ENCODE measurements around the gene COL8A2.

The COL8A2 gene

DNA sequence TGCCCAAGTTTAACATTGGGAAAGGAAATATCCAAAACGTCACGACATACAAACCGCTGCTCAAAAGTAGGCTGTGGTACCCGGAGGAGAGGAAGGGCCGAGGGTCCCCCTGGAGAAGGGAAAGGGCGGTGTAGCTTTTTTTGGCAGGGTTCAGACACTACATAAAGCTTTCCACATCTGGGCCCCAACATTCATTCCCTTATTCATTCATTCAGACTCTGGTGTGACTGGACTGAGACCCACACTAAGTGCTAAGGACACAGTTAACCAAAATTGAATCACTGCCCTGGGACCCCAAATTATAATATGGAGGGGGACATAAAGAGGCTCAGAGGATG, 10.3 kb upstream of the COL8A2 start:
- DNase-seq, result no peak

DNA sequence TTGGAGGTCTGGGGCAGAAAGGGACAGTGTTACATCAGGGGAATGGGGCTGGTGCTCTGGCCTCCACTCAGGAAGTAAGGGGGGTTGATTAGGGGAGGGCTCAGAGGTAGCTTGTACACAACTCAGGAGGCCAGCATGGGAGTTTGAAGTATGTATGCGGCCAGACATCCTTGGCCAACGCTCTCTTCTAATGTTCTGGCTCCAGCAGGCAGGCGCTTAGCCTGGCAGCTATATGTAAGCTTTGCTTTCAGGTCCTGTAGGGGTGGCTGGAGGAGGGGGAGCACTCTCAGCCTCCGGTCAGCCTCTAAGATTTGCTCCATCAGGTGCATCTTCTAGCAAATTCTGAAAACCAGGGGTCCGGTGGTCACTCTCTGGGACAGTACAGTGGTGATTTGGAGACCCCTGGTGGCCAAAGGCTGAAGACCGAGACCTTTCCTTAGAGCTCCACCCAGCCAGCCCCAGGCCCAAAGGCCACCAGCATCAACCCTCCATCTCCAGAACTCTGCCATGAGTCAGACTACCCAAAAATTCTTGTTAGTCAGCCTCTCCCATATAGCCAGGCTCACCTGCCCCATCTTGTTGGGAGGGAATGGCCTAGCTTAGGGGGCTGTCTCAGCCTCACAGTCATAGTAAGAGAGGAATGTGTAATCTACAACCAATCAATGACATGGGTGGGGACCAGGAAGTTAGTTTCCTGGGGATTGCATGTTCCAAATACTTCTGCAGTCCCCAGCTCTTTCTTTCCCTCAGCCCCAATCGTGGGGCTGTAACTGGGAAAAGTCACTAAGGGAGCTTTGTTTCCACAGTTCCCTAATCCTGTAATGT, 9.7 kb upstream of the COL8A2 start:
- DNase-seq, result peak; percentile 75

DNA sequence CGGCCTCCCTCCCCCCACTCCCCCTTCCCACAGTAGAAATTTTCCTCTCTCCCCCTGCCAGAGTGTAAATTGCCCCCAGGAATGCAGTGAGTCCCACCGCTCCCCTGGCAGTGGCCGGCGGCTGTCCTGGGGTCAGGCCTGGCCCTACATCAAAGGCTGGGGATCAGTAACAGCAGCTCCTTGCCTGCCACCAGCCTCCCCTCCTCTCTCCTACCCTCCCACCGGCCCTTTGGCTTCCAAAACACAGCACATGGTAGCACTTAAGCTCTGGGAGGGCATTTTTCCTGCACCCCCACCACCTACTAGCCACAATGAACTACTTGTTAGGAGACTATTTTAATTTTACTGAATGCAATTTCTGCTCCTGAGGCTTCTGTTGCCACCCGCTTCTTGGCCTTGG, 9.0 kb upstream of the COL8A2 start:
- no peak for DNase-seq

DNA sequence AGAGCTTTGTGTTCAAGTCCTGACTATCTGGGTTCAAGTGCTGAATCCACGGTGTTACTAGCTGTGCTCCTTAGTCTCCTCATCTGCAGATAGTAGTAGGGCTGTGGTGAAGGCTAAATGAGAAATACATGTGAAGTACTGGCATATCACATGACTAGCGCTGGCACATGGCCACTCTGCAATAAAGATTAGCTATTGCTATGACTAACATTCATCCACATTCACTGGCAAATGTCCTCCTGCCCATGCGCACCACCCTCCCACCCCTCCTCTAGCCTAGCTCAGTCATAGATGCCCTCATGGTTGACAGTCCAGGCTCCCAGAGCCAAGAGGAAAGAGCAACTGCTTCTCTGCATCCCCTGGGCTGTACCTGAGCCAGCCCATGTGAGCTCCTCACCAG, 8.5 kb upstream of the COL8A2 start:
- DNase-seq, result peak; percentile 97

DNA sequence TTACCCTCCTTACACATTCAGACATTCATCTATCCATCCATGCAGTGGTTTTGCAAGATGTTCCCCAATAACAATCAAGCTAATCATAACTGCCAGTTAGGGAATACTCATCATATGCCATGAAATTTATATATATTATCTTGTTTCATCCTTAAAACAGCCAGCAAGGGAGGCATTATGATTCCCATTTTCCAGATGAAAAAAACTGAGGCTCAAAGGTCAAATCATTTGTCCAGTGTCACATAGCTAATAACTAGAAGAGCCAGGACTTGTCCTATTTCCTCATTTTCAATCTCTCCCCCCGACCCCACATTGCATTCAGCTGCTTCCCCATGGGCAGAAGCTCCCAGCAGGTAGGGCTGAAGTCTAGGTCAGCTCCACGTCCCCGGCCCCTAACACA, 7.0 kb upstream of the COL8A2 start:
- DNase-seq, result no peak

DNA sequence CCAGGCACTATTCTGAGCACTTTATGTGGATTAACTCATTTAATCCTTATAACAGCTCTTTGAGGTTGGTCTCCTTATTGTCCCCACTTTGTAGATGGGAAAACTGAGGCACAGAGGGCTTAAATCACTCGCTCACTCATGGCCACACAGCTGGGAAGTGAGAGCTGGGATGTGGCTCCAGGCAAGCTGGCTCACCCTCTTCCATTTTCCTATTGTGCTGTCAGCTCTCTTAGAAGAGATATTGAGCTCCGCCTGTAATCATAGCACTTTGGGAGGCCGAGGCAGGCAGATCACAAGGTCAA, 3.8 kb upstream of the COL8A2 start:
- no peak for DNase-seq

DNA sequence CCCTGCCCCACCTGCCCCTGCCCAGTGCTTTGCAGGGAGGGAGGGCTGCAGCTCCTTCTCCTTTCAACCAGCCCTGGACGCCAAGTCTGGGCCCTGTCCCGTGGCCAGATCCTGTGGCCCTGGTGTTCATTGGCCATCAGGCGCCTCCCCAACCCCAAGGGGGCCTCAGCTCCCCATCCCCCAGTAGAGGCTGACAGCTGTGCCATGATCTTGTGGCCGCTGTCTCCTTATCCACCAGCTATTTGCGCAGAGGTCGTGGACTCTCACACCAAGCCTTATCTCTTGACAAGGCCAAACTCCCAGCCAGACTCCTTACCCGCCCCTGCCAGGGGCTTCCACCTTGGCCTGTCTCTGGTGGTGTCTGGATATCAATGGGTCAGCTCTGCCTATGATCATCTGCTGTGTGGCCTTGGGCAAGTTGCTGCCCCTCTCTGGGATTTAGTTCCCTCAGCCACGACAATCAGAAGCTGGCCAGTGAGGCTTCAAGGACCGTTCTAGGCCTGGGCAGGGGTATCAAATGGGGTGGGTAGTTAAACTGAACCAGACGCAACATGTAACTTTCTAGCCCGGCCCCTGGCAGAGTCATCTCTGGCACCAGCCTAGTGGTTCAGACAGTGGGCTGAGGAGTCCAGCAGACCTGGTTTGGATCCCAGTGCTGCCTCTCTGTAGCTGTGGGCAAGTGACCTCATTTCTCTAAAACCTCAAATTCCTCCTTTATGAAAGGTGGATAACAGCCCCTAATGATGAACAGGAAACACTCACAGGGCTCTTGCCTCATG, 3.3 kb upstream of the COL8A2 start:
- DNase-seq, result peak; percentile 70

DNA sequence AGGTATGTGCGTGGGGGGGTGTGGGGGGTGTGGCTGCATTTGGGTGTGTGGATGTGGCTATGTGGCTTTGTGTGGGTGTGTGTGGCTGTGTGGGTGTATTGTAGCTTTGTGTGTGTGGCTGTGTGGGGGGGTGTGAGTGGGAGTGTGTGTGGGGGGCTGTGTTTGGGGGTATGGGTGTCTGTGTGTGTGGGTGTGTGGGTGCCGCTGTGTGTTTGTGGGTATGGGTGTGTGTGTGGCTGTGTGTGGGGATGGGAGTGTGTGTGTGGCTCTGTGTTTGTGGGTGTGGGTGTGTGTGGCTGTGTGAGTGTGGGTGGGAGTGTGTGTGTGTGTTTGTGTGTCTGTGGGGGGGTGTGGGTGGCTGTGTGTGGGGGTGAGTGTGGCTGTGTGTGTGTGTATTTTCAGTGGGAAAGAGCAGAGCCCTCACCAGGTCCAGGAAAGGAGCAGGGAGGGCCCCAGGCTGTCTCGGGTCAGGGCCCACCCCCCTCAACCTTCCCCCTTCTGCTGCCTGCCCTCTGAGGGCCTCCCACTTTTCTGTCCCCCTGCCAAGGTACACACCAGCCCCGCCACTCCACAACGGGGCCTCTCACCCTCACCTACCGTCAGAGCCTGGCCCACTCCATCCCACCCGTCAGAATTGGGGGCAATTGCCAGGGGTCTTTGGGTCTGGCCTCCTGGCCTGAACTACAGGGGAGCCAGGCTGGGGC, 1.9 kb upstream of the COL8A2 start:
- DNase-seq, result no peak

DNA sequence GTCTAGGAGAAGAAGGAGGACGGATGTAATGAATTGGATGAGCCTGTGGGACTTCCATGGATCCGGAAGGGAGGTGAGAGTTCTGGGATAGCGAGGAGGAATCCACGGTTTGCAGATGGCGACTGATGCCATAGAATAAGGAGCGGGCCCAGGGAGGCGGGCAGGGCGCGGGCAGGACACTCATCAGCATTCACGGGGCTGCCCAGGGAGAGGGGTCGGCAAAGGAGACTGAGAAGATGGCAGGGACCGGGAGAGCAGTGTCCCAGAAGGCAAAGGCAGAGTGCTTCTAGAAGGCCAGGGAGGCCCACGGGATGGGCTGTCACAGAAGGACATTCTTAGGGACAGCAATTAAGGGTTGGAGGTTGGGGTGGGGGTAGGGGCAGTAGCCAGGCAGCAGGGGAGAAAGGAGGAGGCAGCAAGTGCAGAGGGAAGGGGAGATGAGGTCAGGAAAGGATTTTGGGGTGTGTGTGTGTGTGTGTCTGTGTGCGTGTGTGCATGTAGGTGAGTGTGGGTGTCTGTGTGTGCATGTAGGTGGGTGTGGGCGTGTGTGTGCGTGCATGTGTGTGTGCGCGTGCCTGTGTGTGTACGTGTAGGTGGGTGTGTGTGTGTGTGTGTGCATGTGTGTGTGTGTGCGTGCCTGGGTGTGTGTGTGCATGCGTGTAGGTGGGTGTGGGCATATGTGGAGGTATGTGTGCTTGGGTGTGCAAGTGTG, 1.1 kb upstream of the COL8A2 start:
- no peak for DNase-seq

DNA sequence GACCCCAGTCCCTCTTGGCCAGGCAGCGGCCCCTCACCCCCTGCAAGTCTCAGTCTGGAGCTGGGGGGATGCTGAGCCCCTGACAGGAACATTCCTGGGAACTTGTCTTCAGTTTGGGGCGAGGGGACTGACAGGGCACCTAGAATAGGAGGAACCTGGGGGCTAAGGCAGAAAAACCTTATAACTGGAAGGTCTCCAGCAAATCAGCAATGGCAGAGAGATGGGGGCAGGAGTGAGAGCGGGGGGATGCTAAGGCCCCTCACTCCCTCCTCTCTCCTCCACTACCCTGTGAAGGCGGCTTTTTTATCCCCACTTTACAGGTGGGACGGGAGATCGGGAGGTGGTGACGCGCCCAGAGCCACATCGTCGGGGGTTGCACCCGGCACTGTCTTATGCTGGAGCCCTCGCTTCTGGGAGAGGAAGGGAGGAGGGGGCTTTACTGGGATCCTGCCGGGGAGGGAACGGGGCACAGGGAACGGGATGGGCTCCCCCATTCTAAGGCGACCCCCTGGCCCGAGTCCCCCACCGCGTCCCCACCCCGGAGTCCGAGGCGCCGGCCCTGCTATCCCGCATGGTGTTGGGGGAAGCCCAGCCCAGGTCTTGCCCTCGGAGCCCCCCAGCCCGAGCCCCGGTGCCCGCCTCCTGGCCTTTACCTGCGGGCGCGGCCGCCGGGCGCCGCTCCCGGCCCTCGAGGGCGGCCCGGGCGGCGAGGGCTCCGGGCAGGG, 456 bp downstream of the COL8A2 start:
- DNase-seq, result no peak

DNA sequence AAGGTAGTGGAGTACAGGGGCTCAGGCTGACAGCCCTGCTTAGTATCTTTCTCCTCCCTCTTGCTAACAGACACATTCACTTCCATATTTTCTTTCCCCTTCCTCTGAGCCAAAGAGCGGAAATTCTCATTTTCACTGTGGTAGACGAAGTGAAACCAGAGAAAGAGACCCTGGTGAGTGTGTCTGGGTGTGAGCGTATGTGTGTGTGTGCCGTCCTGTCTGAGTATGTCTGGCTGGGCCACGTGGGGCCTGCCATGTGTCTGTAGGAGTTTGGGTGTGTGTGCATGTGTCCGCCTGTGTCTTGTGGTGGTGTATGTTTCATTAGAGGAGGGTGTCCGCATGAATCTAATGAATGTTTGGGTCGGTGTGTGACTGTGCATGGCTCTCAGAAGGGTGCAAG, 1.7 kb downstream of the COL8A2 start:
- DNase-seq, result no peak

DNA sequence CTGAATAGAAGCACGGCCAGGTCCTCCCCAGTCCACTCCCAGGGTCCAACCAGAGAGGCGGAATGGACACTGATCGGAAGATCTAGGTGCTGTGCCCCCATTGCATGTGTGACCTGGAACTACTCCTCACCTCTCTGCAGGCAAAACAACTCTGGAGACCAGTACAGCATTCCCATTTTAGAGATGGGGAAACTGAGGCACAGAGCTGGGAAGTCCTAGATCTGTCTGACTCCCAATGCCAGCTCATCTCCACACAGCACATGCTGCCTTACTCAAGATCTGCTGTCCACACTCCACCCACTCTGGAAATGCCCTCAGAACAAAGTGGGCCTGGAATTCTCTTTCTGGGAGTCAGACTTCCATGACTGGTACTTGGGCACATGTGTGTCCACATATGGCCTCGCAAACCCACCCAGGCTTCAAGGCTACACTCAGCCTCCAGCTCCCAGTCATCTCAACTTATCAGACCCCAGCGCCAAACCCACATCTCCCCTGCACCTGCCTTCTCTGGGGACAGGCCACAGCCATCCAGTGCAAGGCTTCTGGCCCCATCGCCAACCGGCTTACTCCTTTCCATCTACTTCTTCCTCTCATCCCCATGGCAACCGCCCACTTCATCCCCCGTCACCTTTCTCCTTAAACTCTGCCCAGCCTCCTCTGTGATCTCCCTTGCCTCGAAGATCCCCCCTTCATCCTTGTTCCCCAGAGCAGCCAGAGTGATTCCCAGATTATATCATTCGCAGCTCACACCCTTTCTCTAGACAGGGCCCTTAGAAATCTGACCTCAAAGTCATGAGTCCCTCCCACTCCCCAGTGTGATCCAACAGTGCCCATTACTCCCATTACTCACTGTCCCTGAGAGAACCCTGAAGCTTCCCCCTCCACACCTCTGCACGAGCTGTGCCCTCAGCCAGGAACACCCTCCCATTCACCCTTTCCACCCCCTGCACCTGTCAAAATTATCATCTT, 2.7 kb downstream of the COL8A2 start:
- DNase-seq, result no peak

DNA sequence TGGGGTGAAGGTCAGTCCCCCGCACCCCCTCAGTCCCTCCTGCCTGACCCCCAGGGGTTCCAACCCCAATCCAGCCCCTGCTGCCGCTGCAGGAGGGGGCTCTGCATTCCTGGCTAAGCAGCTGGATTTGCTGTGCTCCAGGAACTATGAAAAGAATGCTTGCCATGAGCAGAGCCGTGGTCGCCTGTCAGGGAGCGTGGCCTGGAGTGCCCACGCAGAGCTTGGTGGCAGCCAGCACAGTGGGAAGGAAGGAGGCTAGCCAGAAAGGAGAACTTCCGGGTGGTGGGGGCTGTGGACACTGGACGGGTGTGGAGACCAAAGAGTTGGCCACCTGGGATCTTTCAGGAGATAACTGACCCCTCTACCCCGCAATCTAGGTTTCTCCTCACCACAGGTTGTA, 5.6 kb downstream of the COL8A2 start:
- no peak for DNase-seq

DNA sequence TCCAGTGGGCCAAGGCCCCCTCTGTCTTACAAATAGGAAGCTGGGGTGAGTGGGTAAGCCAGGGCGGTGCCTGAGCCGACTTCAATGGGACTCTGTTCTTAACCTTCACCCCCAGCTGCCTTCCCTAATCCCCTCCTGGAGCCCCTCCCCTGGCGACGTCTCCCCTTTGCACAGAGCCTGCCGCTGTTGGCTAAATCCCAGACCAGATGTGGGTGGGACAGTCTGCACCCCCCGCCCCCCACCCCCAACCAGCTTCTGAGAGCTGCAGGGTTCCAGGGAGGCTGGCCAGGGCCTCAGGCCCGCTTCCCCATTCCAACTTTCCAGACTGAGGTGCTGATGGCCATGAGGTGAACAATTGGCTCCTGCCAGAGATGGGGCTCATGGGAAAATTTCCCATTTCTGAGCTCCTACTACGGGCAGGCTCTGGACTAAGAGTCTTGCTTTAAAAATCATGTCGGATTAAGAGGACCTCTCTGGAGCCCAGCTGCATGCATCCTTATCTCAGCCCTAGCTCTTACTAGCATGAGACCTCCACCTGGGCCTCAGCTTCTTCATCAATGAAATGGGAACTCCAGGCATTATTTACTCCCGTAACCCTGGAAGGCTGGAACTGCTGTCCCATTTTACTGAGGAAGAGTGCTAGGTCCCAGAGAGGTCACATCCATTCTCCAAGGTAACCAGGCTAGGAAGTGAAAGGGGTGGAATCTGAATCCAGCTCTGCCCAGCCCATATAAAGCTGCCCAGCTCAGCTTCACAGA, 6.4 kb downstream of the COL8A2 start:
- no peak for DNase-seq

DNA sequence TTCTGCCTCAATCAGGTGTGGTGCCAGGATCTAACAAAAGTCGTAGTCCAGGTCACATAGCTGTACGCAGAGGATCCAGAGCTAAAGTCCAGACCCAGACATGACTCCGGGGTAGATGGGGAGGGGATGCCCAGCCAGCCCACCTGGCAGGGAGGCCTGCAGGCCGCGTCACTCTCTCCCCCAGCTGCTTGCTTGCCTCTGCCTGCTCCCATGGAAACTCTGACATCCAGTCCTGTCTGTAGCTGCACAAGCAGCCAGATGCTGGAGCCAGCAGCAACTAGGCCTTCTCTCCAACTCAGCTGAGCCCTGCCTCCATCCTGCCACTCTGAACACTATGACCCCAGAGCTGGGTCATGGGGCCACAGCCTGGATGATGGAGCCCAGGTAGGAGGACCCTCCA, 8.1 kb downstream of the COL8A2 start:
- no peak for DNase-seq

DNA sequence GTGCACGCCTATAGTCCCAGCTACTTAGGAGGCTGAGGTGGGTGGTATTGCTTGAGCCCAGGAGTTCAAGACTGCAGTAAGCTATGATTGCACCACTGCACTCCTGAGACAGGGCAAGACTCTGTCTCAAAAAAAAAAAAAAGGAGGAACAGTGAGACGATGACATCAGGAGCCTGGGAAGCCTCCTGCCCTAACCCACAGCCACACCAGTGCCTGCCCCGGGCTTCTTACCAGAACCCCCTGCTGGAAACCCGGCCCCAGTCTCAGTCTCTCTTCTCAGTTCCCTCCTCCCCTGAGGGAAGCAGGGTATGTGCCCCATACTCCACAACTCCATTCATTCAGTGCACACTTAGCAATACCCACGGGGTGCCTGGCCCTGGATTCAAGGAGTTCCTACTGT, 9.1 kb downstream of the COL8A2 start:
- DNase-seq, result peak; percentile 69

DNA sequence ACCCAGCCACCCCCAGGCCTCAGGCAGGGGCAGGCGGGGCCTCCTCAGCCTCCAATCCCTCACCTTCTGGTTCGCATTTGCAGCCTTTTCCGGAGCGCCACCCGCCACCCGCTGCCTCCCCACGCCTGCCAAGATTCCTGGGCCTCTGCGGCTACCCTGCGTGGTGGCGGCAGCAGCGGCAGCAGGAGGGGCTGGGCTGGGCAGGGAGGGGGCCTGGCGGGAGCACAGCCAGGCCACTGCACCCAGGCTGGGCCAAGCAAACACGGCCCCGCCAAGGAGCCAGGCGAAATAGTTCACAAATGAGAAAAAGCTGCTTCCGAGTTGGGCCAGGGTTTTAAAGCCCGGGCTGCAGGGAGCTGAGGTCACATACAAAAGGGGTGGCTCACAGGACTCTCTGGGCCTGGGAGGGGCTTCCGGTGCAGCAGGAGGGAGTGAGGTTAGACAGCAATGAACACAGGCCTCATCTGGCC, 9.8 kb downstream of the COL8A2 start:
- DNase-seq, result peak; percentile 89

DNA sequence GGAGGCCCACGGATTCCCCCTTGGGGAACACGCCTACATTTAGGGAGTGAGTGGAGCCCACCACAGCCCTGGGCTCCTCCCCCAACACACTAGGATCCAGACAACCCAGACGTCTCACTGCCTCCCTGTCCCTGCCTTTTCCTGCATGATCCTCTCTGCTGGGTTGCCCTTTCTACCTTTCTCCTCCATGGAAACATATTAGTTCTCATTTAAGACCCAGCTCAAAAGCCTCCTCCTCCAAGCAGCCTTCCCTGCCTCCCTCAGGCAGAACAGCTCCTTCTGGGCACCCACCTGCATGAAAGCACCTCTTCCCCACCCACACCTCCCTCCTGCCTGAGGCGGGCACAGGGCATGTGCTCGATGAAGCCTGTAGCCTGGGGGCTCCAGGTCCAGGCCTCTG, 10.7 kb downstream of the COL8A2 start:
- no peak for DNase-seq

DNA sequence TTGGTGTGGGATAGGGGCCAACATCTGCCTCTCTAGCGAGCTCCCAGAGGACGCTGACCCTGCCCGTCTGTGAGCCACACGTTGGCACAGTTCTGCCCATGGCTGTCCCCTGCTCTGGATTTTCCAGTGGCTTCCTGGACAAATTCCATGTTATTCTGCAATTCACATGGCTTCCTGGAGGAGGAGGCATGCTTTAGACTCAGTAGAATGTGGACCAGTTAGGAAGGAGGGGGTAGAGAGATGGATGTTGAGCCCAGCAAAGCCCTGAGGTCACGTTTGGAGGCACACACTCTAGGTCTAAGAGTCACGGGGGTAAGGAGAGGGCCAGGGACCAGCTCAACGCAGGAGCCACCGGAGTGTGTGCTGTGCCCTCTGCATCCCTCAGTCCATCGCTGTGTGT, 12.2 kb downstream of the COL8A2 start:
- DNase-seq, result no peak

DNA sequence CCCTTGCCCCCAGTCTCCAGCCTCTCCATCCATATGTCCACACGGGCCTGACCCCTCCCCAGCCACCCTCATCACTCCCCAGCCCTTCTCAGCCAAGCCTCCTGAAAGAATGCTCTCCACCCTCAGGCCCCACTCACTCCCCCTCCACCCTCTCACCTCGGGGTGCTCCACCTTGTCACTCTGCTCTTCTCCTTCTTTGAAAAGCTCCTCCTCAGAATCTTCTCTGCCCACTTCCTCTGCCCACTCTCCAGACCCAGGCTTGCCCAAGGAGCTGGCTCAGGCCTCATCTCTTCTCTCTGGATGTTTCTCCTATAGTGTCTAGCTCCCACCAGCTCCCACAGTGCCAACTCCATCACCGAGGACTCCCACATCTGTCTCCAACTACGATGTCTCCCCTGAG, 13.9 kb downstream of the COL8A2 start:
- no peak for DNase-seq
